DMS 273 (cell line): ENCODE results near the gene IFI27L1.

Experiments used
- DNase-seq: peaks from one replicate; lab custom pipeline; 2025; ENCODE audit not compliant: unreplicated experiment; lab: John Stamatoyannopoulos, UW

The IFI27L1 gene

GRCh38 chr14:94113490-94113889, 32.4 kb downstream of the IFI27L1 start:
- DNase-seq, result peak; percentile 39

DNA sequence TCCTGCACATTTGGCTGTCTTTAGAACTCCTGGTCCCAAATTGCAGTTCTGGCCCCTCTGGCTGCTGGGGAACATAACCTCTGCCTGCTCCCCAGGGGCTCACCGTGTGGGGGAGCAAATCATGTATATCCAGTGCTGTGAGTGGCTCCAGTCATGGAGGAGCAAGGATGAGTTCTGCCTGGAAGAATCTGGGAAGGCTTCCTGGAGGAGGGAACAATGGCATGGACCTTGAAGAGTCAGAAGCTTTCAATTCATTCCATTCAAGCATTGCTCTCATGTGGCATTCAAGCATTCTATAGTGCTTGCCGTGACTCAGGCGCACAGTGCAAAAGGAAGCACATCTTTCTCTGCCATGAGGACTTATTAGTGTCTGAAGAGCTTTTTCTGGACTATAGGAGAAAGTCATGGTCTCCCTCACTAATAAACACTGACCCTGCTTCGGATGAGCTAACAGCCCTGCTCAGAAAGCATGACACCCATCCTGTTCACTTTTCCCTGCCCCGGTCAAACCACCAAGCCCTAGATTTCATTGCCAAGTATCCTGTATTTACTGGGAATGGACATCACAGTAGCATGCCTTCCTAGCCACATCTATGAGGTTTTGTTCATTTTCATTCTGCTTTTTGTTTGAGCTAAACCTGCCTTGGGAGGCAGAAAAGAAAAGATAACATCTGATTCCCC, 32.9 kb downstream of the IFI27L1 start:
- DNase-seq, result no peak

GRCh38 chr14:94114589-94115057, 33.5 kb downstream of the IFI27L1 start:
- DNase-seq, result no peak

DNA sequence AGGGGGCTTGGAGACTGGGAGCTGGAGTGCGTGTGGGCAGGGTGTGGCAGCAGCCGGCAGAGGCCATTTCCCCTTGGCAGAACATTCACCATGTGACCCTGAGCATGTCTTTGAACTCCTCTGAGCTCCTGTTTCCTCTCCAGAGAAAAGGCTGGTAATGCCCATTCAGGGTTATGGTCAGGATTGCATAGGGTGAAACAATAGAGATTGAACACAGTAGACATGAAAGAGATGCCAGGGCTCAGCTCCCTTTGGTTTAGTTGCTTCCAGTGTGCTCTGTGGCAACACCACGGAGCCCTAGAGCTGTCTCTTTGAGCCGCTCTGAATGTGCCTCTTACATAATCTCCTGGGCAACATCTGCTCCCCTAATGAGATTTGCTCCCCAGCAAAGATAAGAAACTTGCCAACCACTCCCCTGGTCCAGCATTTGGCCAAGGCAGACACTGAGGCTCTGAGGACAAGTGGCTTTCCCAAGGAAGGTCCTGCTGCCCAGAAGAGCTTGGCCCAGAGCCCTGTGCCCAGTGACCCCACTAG, 34.0 kb downstream of the IFI27L1 start:
- DNase-seq, result peak; percentile 73

- no peak for DNase-seq
Measured at GRCh38 chr14:94115631-94116030, 34.5 kb downstream of the IFI27L1 start.

GRCh38 chr14:94116701-94117100, 35.6 kb downstream of the IFI27L1 start:
- no peak for DNase-seq

- no peak for DNase-seq
Measured at GRCh38 chr14:94117856-94118255, 36.7 kb downstream of the IFI27L1 start.

DNA sequence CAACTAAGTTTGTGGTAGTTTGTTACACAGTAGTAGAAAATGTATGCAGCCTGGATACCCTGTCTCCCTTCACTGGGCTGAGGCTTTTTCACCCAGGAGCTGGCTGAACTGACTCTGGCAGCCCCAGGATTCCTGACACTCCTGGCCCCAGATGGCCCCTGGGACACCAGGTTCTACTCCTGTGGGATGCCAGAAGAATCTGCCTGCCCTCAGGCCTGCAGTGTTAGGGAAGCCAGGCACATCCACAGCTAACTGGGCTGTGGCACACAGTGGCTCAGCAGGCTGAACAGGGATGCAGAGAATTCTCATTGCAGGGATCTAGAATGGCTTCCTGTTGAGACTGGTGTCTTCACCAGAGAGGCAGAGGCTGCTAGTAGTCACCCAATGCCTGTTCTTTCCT, 38.0 kb downstream of the IFI27L1 start:
- DNase-seq, result no peak

- DNase-seq, result no peak
Measured at GRCh38 chr14:94120667-94121340, 39.7 kb downstream of the IFI27L1 start.

- no peak for DNase-seq
Measured at GRCh38 chr14:94121485-94121884, 40.4 kb downstream of the IFI27L1 start.

DNA sequence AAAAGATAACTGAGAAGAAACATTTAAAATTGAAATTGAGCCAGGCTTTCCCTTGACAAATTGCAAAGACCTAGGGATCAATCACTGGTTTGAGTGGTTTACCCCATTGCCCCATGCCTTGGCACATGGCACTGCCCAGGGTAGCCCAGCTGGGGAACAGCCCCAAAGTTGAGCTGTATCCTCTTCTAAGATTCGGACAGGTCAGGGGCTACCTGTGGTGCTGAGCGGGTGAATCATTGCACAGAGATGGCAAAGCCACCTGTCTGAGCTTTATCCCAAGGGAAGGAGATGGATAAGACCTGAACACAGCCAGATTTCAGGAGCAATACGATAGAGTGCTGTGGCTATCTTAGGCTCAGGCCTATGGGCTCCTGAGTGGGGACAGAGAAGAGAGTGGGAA, 41.3 kb downstream of the IFI27L1 start:
- no peak for DNase-seq

GRCh38 chr14:94123296-94123695, 42.2 kb downstream of the IFI27L1 start:
- no peak for DNase-seq

- no peak for DNase-seq
Measured at GRCh38 chr14:94123868-94124267, 42.8 kb downstream of the IFI27L1 start.

GRCh38 chr14:94124582-94125377, 43.7 kb downstream of the IFI27L1 start:
- no peak for DNase-seq

- DNase-seq, result no peak
Measured at GRCh38 chr14:94125659-94126418, 44.7 kb downstream of the IFI27L1 start.

DNA sequence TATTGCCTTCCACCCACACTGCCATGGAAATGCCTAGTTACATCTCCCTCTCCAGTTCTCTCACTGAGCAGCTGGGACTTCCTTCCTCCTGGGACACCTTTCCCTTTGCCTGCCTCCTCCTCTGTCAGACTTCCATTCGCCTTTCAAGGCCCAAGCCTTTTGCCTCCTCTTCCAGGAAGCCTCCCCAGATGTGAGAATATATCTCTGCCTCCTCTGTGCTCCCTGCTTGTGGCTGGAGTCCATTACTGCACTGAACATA, 45.2 kb downstream of the IFI27L1 start:
- no peak for DNase-seq

GRCh38 chr14:94126800-94127199, 45.7 kb downstream of the IFI27L1 start:
- DNase-seq, result no peak

- no peak for DNase-seq
Measured at GRCh38 chr14:94127330-94127729, 46.2 kb downstream of the IFI27L1 start.

- no peak for DNase-seq
Measured at GRCh38 chr14:94128216-94128839, 47.2 kb downstream of the IFI27L1 start.

DNA sequence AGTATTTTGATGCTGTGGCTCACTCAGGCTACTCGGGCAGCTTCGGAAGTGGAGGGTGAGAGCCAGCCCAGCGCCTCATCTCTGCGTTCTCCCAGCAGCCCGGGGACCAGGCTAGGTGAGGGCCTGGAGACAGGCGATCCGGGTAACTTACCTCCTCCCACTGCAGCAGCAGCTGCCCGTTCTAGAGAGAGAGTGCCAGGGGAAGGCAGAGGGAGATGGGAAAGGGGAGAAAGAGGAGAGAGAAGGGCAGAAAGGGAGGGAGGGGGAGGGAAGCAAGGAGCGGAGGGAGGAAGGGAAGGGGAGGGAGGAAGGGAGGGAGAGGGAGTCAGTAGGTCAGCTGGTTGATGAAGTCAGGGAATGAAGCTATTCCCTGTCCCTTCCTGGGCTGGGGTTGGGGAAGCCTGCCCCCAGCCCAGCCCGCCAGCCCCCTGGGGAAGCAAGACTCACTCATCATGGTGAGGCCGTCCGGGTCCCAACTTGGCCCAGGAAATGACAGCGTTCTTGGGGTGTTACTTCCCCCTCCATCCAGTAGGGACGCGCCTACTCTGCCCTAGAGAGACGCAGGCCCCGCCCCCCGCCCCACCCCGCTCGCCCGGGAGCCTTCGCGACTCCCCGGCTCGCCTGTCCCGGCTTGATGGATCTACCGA, 48.1 kb downstream of the IFI27L1 start, which contains the start of gene IFI27L2:
IFI27L2 (minus strand) TSS at position 494 of the 647 bp plus-strand sequence; CDS start at position 454, 40 bp downstream.
- DNase-seq, result peak; percentile 94
